ENCODE data around the gene C10orf71. TPM values are rescaled to one million over a fixed set of nuclear protein-coding genes. Genes with fewer than 3 reads are reported as not detected.

C10orf71 gene
- total and polyA plus RNA-seq, 9 donors = 0.01 to 0.03 (median 0.03) TPM; not detected in 6

- no peaks in the 10 kb centered on the region for H3K27me3 ChIP-seq
- no peak overlapping the region for H3K27ac ChIP-seq
- intact Hi-C loops (cut with DNase I) = no loop called here
- TF ChIP-seq CTCF (IDR thresholded peaks at IDR 0.05) = no peak
- no peak for TF ChIP-seq EP300 (IDR thresholded peaks at IDR 0.05)
- no peak for TF ChIP-seq POLR2A (IDR thresholded peaks at IDR 0.05)
- no peak overlapping the region for H3K4me3 ChIP-seq
- no peaks in the 10 kb centered on the region for H3K36me3 ChIP-seq
- no peaks in the 10 kb centered on the region for H3K4me1 ChIP-seq (ENCODE audit: insufficient read depth)
- 88 to 93% (median 90%) methylated on average over 5 of the region's 5 CpGs for WGBS, 3 donors
- no peaks in the 10 kb centered on the region for H3K9me3 ChIP-seq
- no peak for DNase-seq
Observed at GRCh38 chr10:49373361-49373760, 74.4 kb downstream of the C10orf71 start.

- Histone ChIP-seq H3K27ac (no peak overlapping the region), H3K4me3 (no peak overlapping the region)
Observed at GRCh38 chr10:49374740-49375139, 75.8 kb downstream of the C10orf71 start.

GRCh38 chr10:49375611-49376010, 76.6 kb downstream of the C10orf71 start:
- Histone ChIP-seq H3K27ac (no peak overlapping the region), H3K4me1 (ENCODE audit: insufficient read depth) (no peaks in the 10 kb centered on the region), H3K36me3 (no peaks in the 10 kb centered on the region), H3K9me3 (no peaks in the 10 kb centered on the region), H3K4me3 (no peak overlapping the region), H3K27me3 (no peaks in the 10 kb centered on the region)
- intact Hi-C loops (cut with DNase I) = no loop called here
- TF ChIP-seq CTCF (IDR thresholded peaks at IDR 0.05) = no peak
- no peak for TF ChIP-seq EP300 (IDR thresholded peaks at IDR 0.05)
- no peak for TF ChIP-seq POLR2A (IDR thresholded peaks at IDR 0.05)
- WGBS, 3 donors = 68 to 75% (median 75%) methylated on average over 3 of the region's 3 CpGs
- no peak for DNase-seq

More at GRCh38 chr10:49374740-49375139, 75.8 kb downstream of the C10orf71 start:
- H3K4me1 ChIP-seq (ENCODE audit: insufficient read depth) = no peaks in the 10 kb centered on the region
- no peaks in the 10 kb centered on the region for H3K27me3 ChIP-seq
- H3K36me3 ChIP-seq = no peaks in the 10 kb centered on the region
- 70 to 77% (median 77%) methylated on average over 5 of the region's 5 CpGs for WGBS, 3 donors
- H3K9me3 ChIP-seq = no peaks in the 10 kb centered on the region
- TF ChIP-seq POLR2A (IDR thresholded peaks at IDR 0.05) (no peak), CTCF (IDR thresholded peaks at IDR 0.05) (no peak), EP300 (IDR thresholded peaks at IDR 0.05) (no peak)
- DNase-seq = no peak
- intact Hi-C loops (cut with DNase I) = no loop called here

Other genes with a start within 250 kb of the C10orf71 start
- 10 to 100 TPM; 17.3 to 68.9 (median 42.9) TPM for gene VSTM4, start 183.6 kb upstream of the C10orf71 start, total RNA-seq
- 10 to 100 TPM; 28.3 to 57.1 TPM for gene VSTM4, start 183.6 kb upstream of the C10orf71 start, polyA plus RNA-seq
- not detected for gene FAM170B, start 165.1 kb upstream of the C10orf71 start, total RNA-seq
- not detected for gene FAM170B, start 165.1 kb upstream of the C10orf71 start, polyA plus RNA-seq
- 10 to 100 TPM in 1 of 7 donors, 1 to 10 TPM in 6; 1.5 to 17.1 (median 4.3) TPM for gene TMEM273, start 110.8 kb upstream of the C10orf71 start, total RNA-seq
- 10 to 100 TPM; 17.4 to 25.2 TPM for gene TMEM273, start 110.8 kb upstream of the C10orf71 start, polyA plus RNA-seq
- not detected for gene DRGX, start 96.9 kb downstream of the C10orf71 start, total RNA-seq
- not detected for gene DRGX, start 96.9 kb downstream of the C10orf71 start, polyA plus RNA-seq
- 10 to 100 TPM in 6 of 7 donors, 1 to 10 TPM in 1; 7.1 to 24.1 (median 20.6) TPM for gene ERCC6, start 240.0 kb downstream of the C10orf71 start, total RNA-seq
- gene ERCC6, start 240.0 kb downstream of the C10orf71 start, polyA plus RNA-seq = 1 to 10 TPM; 6.8 to 9.7 TPM